ENCODE data around the gene NAA38.

- TF ChIP-seq CTCF (IDR thresholded peaks at IDR 0.05): no peak
- peak; percentile 41 for TF ChIP-seq POLR2A (IDR thresholded peaks at IDR 0.05)
Measured at GRCh38 chr17:7842380-7843256, 14.7 kb downstream of the NAA38 start.

Data from right lobe of liver (tissue), 4 donors.